Body of pancreas (tissue), 4 donors: ENCODE measurements around the gene ITIH3. TPM values are rescaled to one million over a fixed set of nuclear protein-coding genes. Genes with fewer than 3 reads are reported as not detected.
A peak's percentile ranks its signal among the peaks of the same experiment; 100 is the strongest.

Source experiments
- ATAC-seq: fragments of 150-250 bp; one replicate; pipeline ENCODE4 v1.9.1; 2016
- DNase-seq, 4 donors: peaks; one replicate each; pipeline ENCODE4 v3.0.0-alpha.2; 2019
- H3K27ac ChIP-seq, 4 donors: fragments of 200-600 bp; sonication (generic); 1 replicate in 3 of 4; 2 replicates in 1 of 4; pipeline versions ENCODE4 v1.5.1 to v1.6.1; 2016 to 2019; ENCODE audit warnings: mild to moderate bottlenecking in 1 of 4, mixed read lengths in 1 of 4, moderate library complexity in 1 of 4
- H3K27me3 ChIP-seq, 2 donors: fragments of 200-600 bp; sonication (generic); one replicate each; pipeline ENCODE4 v1.6.0; 2016; ENCODE audit warnings: mild to moderate bottlenecking in 1 of 2
- H3K36me3 ChIP-seq, 2 donors: fragments of 200-600 bp; sonication (generic); replicated peaks in 1 of 2; 2 replicates each; pipeline ENCODE4 v1.5.1; 2016; ENCODE audit warnings: low read depth in 2 of 2; ENCODE audit not compliant: insufficient read depth in 1 of 2
- H3K4me1 ChIP-seq: fragments of 200-600 bp; sonication (generic); one replicate; pipeline ENCODE4 v1.6.0; 2016
- H3K4me3 ChIP-seq, 2 donors: fragments of 200-600 bp; sonication (generic); 1 replicate in 1 of 2; 2 replicates in 1 of 2; pipeline ENCODE4 v1.5.1; 2016 to 2019
- H3K9me3 ChIP-seq, 3 donors: fragments of 200-600 bp; sonication (generic); 1 replicate in 2 of 3; 2 replicates in 1 of 3; pipeline ENCODE4 v1.5.1; 2016
- POLR2A ChIP-seq, 3 donors: fragments of 450-650 bp; IDR thresholded peaks; one replicate each; pipeline ENCODE4 v1.6.1; 2016; ENCODE audit warnings: antibody characterized with exemption in 3 of 3, mild to moderate bottlenecking in 2 of 3
- whole genome bisulfite sequencing, 2 donors: methylation state at CpG; one replicate each; pipeline ENCODE4 v1.1.5; 2017; 5-methylcytosine and 5-hydroxymethylcytosine counted together
- intact Hi-C: fragments of 100-400 bp; cut with DNase I; formaldehyde crosslinking; loops from one replicate; pipeline ENCODE4 v1.15.1; 2023
- total RNA-seq, 2 donors: library from RNA; depleted of rRNA; stranded (reverse); fragments of >200 nt; gene quantifications; one replicate each; pipeline ENCODE4 v1.1.0, GENCODE V29; 2016
- TF ChIP-seq, protein P1 (sequence below), 7 experiments: fragments of 450-650 bp in 4 of 7; fragments of 200-600 bp in 3 of 7; sonication (generic) in 3 of 7; IDR thresholded peaks; one replicate each; pipeline ENCODE4 v1.5.1; 2016 to 2019; ENCODE audit warnings: antibody characterized with exemption in 7 of 7

Gene ITIH3
- total RNA-seq, 2 donors from 2014 or later, result 1.6 TPM; not detected in 1

DNA sequence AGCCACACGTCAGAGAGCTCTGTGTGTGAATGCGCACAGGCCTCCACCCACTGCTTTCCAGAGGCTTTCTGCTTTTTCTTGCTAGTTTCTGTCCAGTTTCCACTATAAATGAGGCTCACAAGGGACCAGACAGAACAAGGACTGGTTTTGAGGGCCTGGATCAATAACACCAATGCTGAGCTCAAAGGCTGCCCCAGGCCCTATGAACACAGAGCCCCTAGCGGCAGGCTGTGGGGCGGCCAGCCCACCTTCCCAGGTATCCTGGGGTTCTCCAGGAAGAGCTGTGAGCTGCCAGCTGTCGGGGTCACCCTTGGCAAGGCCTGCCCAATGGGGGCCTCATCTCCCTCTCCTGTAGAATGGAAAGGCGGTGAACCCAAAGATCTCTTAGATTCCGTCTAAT is 2.2 kb upstream of the ITIH3 start:
- intact Hi-C loops, result no loop called here
- WGBS, 2 donors, result 71 to 75% methylated on average over 7 of the region's 7 CpGs
- DNase-seq (no peak), ATAC-seq (no peak)
- Histone ChIP-seq H3K36me3 (no peaks in the 10 kb centered on the region), H3K4me3 (no peak overlapping the region), H3K4me1 (peaks cover 10% of the 10 kb centered on the region), H3K9me3 (no peaks in the 10 kb centered on the region), H3K27ac (no peak overlapping the region), H3K27me3 (no peaks in the 10 kb centered on the region)
- TF ChIP-seq POLR2A (IDR thresholded peaks at IDR 0.05), result no peak
- TF ChIP-seq, protein P1, sequence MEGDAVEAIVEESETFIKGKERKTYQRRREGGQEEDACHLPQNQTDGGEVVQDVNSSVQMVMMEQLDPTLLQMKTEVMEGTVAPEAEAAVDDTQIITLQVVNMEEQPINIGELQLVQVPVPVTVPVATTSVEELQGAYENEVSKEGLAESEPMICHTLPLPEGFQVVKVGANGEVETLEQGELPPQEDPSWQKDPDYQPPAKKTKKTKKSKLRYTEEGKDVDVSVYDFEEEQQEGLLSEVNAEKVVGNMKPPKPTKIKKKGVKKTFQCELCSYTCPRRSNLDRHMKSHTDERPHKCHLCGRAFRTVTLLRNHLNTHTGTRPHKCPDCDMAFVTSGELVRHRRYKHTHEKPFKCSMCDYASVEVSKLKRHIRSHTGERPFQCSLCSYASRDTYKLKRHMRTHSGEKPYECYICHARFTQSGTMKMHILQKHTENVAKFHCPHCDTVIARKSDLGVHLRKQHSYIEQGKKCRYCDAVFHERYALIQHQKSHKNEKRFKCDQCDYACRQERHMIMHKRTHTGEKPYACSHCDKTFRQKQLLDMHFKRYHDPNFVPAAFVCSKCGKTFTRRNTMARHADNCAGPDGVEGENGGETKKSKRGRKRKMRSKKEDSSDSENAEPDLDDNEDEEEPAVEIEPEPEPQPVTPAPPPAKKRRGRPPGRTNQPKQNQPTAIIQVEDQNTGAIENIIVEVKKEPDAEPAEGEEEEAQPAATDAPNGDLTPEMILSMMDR (IDR thresholded peaks at IDR 0.05), result no peak

DNA sequence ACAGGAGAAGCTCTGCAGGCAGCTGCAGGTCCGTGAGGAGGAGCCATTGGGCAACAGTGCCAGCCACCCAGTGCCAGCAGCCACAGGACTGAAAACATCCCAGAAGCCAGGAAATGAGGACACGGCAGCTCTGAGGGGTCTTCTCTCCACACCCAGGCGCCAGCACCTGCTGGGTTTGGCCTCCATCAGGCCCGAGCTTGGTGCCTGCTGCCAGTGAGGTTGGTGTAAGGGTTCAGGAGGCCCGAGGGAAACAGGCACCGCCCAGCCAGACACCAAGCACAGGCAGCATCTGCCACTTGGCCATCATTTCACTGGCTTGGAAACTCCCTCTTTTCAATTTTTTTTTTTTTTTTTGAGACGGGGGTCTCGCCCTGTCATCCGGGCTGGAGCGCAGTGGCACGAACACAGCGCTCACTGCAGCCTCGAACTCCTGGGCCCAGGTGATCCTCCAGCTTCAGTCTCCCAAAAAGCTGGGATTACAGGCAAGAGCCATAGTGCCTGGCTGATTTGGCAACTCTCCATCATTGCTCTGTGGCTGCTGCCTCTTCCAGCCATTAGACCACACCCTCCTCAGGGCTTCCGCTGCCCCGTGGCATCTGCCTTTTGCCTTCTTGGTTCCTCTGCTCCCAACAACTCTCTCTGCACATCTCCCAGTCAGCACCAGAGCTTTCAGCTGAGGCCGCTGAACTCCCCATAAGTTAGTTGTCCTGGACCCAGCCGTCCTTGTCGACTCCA is 1.5 kb upstream of the ITIH3 start:
- Histone ChIP-seq H3K36me3 (no peaks in the 10 kb centered on the region), H3K27me3 (no peaks in the 10 kb centered on the region), H3K27ac (no peak overlapping the region), H3K9me3 (no peaks in the 10 kb centered on the region), H3K4me3 (no peak overlapping the region), H3K4me1 (peaks cover 10% of the 10 kb centered on the region)
- WGBS, 2 donors, result 78 to 85% methylated on average over 16 to 17 of the region's 18 CpGs
- ATAC-seq (no peak), DNase-seq (no peak)
- no peak for TF ChIP-seq POLR2A (IDR thresholded peaks at IDR 0.05)
- TF ChIP-seq, protein P1 (IDR thresholded peaks at IDR 0.05), result no peak
- intact Hi-C loops, result no loop called here

DNA sequence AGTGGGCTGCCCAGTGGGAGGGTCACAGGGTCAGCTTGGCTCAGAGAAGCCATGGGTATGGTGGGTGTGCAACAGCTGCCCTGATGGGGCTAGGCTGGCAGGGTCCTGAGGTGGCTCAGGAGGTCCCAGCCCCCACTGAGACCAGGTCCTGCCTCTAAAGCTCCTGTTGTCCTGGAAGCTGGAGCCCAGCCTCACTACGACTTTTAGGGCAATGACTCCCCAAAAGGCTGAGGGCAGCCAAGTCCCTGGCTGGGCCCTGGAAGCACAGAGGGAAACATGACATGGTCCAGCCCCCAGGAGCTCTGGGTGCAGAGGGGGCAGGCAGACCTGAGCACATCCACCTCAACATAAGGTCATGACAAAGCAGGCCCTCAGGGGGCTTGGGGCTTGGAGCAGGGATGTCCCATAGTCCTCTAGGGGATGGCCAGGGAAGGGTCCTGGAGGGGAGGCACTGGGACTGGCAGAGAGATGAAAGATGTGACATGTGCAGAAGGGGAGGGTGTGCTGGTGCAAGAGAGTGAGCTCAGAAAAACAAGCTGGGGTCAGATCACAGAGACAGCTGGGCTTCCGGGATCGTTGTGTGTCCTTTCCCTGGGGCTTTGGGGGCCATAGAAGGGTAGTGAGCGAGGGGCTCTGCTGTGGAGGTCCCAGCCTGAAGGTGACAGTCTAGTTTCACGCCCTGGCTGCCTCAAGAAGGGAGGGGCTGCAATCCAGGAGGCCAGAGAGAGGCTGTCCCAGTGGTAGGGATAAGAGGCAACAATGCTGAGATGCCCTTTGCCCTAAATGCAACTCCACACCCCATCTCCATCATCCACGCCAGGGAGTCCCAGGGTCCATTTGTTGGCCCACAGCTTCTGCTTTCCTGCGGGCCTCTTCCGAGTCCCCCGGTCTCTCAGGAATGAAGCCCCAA is 639 bp upstream of the ITIH3 start:
- Histone ChIP-seq H3K36me3 (no peaks in the 10 kb centered on the region), H3K4me3 (no peak overlapping the region), H3K27ac (no peak overlapping the region), H3K4me1 (peaks cover 10% of the 10 kb centered on the region), H3K9me3 (no peaks in the 10 kb centered on the region), H3K27me3 (no peaks in the 10 kb centered on the region)
- no peak for TF ChIP-seq POLR2A (IDR thresholded peaks at IDR 0.05)
- TF ChIP-seq, protein P1 (IDR thresholded peaks at IDR 0.05), result no peak
- intact Hi-C loops, result no loop called here
- WGBS, 2 donors, result 90 to 94% methylated on average over 7 to 9 of the region's 9 CpGs
- ATAC-seq (no peak), DNase-seq (no peak)

- 41 to 46% methylated on average over 8 to 9 of the region's 9 CpGs for WGBS, 2 donors
- ATAC-seq (peak; percentile 31), DNase-seq (peak in 3 of 4 donors; percentile 20 to 29 (median 23))
- Histone ChIP-seq H3K9me3 (no peaks in the 10 kb centered on the region), H3K27ac (no peak overlapping the region), H3K36me3 (no peaks in the 10 kb centered on the region), H3K4me3 (no peak overlapping the region), H3K27me3 (no peaks in the 10 kb centered on the region), H3K4me1 (peaks cover 10% of the 10 kb centered on the region)
- intact Hi-C loops, result no loop called here
- TF ChIP-seq, protein P1 (IDR thresholded peaks at IDR 0.05), result no peak
- TF ChIP-seq POLR2A (IDR thresholded peaks at IDR 0.05), result no peak
These were observed 803 bp downstream of the ITIH3 start for GRCh38 chr3:52795298-52795900.
